HCT116 (cell line): ENCODE results near the gene BAZ1B.

Experiments used
- EZH2 ChIP-seq: fragments of 200-600 bp; sonication (generic); IDR thresholded peaks from 2 replicates; pipeline ENCODE4 v1.6.1; 2017; ENCODE audit warnings: antibody characterized with exemption, mixed run types
- YY1 ChIP-seq: IDR thresholded peaks from 2 replicates; pipeline ENCODE4 v1.6.1; 2011; ENCODE audit warnings: low read length, low read depth, moderate library complexity, mild to moderate bottlenecking; ENCODE audit not compliant: insufficient replicate concordance; ENCODE audit errors: extremely low read depth

- TF ChIP-seq YY1: no peak
- TF ChIP-seq EZH2: no peak
Observed at GRCh38 chr7:73519867-73520672, 2.0 kb downstream of the BAZ1B start.
